Measurements from ENCODE around the gene CDK18. TPM values are rescaled to one million over a fixed set of nuclear protein-coding genes. Genes with fewer than 3 reads are reported as not detected.

CDK18 gene
- total RNA-seq, 1 donor = 0.27 TPM

GRCh38 chr1:205458777-205459566, 45.5 kb upstream of the CDK18 start:
- no peak overlapping the region for H3K4me3 ChIP-seq (ENCODE audit: low read depth, low read length)
- peak; percentile 73 for DNase-seq (ENCODE audit: low read depth)
- TF ChIP-seq CTCF (IDR thresholded peaks at IDR 0.05; ENCODE audit: insufficient read depth, low read length) = no peak

- DNase-seq (ENCODE audit: low read depth) = no peak
- no peak overlapping the region for H3K4me3 ChIP-seq (ENCODE audit: low read depth, low read length)
- no peak for TF ChIP-seq CTCF (IDR thresholded peaks at IDR 0.05; ENCODE audit: insufficient read depth, low read length)
Measured at GRCh38 chr1:205465392-205465791, 39.1 kb upstream of the CDK18 start.

GRCh38 chr1:205466595-205467220, 37.8 kb upstream of the CDK18 start:
- TF ChIP-seq CTCF (IDR thresholded peaks at IDR 0.05; ENCODE audit: insufficient read depth, low read length) = no peak
- no peak for DNase-seq (ENCODE audit: low read depth)
- H3K4me3 ChIP-seq (ENCODE audit: low read depth, low read length) = no peak overlapping the region

- no peak overlapping the region for H3K4me3 ChIP-seq (ENCODE audit: low read depth, low read length)
- no peak for TF ChIP-seq CTCF (IDR thresholded peaks at IDR 0.05; ENCODE audit: insufficient read depth, low read length)
- no peak for DNase-seq (ENCODE audit: low read depth)
Measured at GRCh38 chr1:205470131-205470530, 34.3 kb upstream of the CDK18 start.

- DNase-seq (ENCODE audit: low read depth) = no peak
- TF ChIP-seq CTCF (IDR thresholded peaks at IDR 0.05; ENCODE audit: insufficient read depth, low read length) = no peak
- H3K4me3 ChIP-seq (ENCODE audit: low read depth, low read length) = no peak overlapping the region
Measured at GRCh38 chr1:205472737-205473441, 31.6 kb upstream of the CDK18 start.

- DNase-seq (ENCODE audit: low read depth) = no peak
- no peak for TF ChIP-seq CTCF (IDR thresholded peaks at IDR 0.05; ENCODE audit: insufficient read depth, low read length)
- no peak overlapping the region for H3K4me3 ChIP-seq (ENCODE audit: low read depth, low read length)
Measured at GRCh38 chr1:205473475-205473874, 31.0 kb upstream of the CDK18 start.

All from fibroblast of the aortic adventitia (primary cell).